Fibroblast of skin of back (primary cell): ENCODE data around the gene GPATCH8.
"Not testable (repeated sequence)": the region's sequence is repeated elsewhere in the genome, so short reads cannot be mapped to it uniquely, and the experiment has no call there.

ENCODE experiments used
- DNase-seq: peaks from one replicate; pipeline ENCODE4 v3.0.0-alpha.2; 2013

Gene GPATCH8

GRCh38 chr17:44396946-44397345 is 106.3 kb downstream of the GPATCH8 start:
- DNase-seq: no peak

- no peak for DNase-seq
Measured at GRCh38 chr17:44394833-44395232, 108.4 kb downstream of the GPATCH8 start.

DNA sequence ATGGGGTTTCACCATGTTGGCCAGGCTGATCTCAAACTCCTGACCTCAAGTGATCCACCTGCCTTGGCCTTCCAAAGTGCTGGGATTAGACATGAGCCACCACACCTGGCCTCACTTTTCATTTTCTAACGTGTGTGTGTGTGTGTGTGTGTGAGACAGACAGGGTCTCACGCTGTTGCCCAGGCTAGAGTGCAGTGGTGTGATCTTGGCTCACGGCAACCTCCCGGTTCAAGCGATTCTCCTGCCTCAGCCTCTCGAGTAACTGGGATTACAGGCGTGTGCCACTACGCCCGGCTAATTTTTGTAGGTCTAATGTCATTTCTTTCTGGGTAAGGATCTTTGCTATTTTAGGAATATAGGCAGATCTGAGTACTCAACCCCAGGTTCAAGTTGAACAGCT is 109.1 kb downstream of the GPATCH8 start:
- DNase-seq: not testable (repeated sequence)

DNA sequence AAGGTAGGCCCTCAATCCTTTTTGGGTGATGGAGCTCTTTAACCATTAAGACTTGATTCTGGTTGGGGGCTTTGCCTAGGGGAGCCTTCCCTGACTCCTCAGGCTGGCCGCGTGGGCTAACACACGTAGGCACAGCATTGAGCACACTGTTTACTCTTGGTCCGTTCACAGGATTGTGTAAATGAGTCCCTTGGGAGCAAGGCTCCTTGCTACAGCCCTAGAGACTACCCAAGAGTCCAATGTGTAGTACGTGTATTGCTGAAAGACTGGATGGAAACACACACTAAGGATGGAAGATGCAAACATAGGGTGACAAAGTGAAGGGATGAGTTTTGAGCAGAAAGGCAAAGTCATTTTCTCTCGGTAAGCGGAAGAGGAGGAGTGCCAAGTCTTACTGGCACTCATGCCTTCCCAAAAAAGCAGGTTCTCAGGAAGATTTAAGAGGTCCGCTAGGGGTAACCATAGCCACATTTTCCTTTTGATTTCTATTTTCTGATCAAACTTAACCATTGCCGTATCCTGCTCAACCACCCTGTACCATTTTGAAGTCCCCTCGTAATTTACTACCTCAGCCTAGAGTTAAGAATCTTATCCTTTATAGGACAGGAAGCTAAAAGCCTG is 112.8 kb downstream of the GPATCH8 start:
- DNase-seq: no peak

DNA sequence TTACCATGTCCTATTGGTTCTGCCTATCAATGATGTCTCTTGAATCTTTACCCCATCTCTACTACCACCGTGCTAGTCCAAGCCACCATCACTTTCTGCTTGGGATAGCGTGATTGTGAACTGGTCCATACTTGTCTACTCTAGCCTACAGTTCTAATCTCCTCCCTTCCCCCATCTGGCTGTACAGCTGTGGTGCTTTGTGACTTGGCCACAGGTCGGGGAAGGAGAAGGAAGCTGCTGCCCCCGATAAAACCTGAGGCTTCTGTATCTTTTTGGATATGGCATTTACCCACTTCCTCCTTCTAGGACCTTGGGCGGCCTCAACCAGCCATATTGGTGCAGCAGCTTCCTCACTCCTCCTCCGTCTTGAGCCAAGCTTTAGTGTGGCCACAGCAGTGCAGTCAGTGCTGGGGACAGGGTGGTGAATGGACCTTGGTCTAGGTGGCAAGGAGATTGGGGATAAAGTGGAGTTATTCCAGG is 113.4 kb downstream of the GPATCH8 start:
- DNase-seq: no peak

DNA sequence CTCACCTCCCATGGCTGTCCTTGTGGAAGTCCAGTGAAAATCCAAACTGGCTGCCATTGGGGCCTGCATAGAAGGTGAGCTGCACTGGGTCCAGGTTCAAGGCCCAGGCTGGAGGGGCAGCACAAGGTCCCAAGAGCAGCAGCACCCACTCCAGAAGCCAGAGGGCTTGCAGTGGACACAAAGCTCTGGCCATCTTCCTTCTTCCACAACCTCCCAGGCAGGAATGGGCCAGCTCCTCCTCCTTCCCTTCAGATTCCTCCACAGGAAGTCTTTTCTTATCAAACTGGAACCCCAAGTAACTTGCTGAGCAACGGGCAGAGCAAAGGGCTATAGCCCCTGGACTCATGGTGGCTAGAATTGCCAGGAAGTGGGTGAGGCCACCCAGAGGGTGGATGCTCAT is 113.9 kb downstream of the GPATCH8 start, which contains the start of gene ITGA2B:
ITGA2B (minus strand) TSS at position 369 of the 400 bp plus-strand sequence; CDS start at position 193, 176 bp downstream.
- no peak for DNase-seq

GRCh38 chr17:44387804-44388203 is 115.4 kb downstream of the GPATCH8 start:
- DNase-seq: no peak

DNA sequence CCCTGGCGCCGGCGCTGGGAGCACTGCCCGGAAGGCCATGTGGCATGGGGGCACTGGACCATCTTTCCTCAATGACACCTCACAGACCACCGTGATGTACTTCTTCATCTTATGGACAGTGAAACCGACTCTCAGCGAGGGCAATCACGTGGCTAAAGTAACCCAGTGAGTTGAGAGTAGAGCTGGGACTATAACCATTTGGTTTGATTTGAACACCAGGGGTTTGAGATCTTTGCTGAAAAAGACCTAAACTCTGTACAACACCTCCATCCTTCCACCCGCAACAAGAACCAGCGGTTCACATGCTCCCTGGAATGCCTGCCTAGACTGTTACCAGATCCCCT is 117.1 kb downstream of the GPATCH8 start:
- DNase-seq: no peak

- peak; percentile 67 for DNase-seq
Measured at GRCh38 chr17:44385287-44386181, 117.7 kb downstream of the GPATCH8 start.

GRCh38 chr17:44384823-44385286 is 118.4 kb downstream of the GPATCH8 start:
- DNase-seq: no peak

DNA sequence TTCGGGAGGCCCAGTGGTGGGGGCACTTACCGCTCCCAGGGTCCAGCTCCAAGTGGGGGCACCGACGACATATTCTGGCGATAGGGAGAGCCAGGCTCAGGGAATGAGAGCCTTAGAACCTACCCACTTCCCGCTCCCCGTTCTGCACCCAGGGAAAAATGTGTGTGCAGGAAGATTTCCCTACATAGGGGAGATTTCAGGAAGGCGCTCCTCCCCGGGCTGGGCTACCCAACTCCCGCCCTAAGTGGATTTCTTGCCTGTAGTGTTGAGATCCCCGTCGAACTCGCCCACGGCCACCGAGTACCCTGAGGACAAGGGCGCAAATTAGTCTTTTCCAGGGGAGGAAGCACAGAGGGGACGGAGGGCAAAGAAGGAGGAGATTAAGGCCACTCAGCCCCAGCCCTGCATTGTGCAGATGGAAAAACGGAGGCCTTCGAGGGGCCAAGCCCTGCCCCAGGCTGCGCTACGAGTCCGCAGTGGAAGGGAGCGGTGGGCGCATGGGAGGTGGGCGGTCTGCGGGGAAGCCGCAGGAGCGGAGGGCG is 118.9 kb downstream of the GPATCH8 start:
- DNase-seq: no peak

- no peak for DNase-seq
Measured at GRCh38 chr17:44383861-44384260, 119.3 kb downstream of the GPATCH8 start.

GRCh38 chr17:44383363-44383762 is 119.8 kb downstream of the GPATCH8 start:
- DNase-seq: no peak

- no peak for DNase-seq
Measured at GRCh38 chr17:44382917-44383316, 120.3 kb downstream of the GPATCH8 start.

- DNase-seq: no peak
Measured at GRCh38 chr17:44381810-44382305, 121.3 kb downstream of the GPATCH8 start.

- no peak for DNase-seq
Measured at GRCh38 chr17:44380767-44381166, 122.4 kb downstream of the GPATCH8 start.

GRCh38 chr17:44379887-44380286 is 123.3 kb downstream of the GPATCH8 start:
- DNase-seq: no peak

DNA sequence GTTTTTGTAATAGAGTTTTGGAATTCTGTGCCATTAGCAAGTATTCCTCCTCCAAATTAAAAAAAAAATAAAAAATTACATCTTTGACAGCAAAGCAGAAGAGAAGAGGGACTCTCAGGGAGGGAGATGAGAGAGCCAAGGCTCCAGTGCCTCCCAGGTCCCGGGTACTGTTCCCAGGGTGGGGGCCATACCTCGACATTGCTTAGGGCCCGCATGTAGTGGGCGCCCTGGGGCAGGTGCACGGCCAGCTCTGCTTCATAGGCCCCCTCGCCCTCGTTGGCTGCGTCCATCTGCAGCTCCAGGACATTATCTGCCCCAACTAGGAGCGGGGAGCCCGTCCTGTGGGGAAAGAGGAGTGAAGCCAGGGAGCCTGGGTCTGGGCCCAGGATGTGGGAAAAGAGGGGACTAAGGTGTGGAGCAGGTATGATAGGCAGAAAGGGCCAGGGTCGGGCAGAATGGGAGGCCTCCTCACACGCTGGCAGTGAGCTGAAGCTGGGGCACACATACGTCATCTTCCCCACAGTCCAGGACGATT is 125.0 kb downstream of the GPATCH8 start:
- DNase-seq: no peak

DNA sequence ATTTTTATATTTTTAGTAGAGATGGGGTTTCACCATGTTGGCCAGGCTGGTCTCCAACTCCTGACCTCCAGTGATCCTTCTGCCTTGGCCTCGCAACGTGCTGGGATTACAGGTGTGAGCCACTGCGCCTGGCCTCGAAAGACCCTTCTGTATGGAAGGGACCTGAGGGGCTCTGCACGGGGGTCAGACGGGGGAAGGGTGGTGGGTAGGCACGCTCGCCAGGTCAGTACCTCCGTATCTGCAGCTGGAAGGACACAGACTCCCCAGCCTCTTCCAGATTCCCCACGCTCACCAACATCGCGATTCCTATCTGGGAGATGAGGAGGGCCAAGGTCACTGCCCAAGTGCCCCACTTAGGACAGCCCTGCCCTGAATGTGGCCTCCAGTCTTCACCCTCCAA is 126.4 kb downstream of the GPATCH8 start:
- DNase-seq: no peak

GRCh38 chr17:44376124-44376523 is 127.1 kb downstream of the GPATCH8 start:
- peak; percentile 16 for DNase-seq

DNA sequence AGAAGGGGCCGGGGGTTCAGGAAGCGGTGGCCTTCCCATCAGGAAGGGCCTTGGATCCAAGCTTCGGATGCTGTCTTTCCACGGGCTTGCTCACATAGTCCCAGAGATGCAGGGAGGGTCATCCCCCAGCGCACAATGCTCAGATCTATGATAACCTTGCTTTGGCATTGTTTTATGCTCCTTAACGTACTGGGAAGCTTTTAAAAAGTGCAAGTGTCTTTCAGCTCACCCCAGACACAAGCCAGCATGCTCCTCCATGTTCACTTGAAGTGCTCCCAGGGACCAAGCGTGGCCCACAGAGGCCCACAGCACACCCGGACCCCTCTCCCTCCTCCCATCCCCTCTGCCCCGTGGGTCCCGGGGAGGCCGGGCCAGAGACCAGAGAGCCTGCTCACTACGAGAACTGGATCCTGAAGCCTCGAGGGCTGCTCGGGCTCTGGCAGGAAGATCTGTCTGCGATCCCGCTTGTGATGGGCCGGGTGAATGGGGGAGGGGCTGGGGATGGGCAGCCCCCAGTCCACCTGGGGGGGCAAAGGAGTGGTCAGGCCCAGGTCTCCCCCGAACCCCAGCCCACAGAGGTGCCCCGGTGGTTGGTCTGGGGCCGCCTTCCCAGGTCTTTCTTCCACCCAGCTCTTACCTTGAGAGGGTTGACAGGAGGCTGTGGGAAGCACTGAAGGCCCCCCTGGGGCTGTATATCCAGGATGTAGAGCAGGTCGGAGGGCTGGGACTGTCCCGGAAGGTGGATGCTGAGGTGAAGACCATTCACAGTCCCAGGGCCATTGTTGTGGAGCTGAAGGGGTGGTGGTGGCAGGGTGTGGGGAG is 127.8 kb downstream of the GPATCH8 start:
- no peak for DNase-seq
